Measurements from ENCODE around the gene CPSF7.

The CPSF7 gene

GRCh38 chr11:61353131-61354067 is 76.4 kb downstream of the CPSF7 start:
- no peak for DNase-seq
